GM18873 (cell line): ENCODE results near the gene PRMT6.
"Not testable (repeated sequence)": the region's sequence is repeated elsewhere in the genome, so short reads cannot be mapped to it uniquely, and the experiment has no call there.

ENCODE experiments used
- ATAC-seq: cut with Tn5 transposase; IDR thresholded peaks from one replicate; pipeline ENCODE4 v1.9.1; 2021; ENCODE audit warnings: mild to moderate bottlenecking, moderate library complexity, moderate number of reproducible peaks; ENCODE audit not compliant: unreplicated experiment, low FRiP score

The PRMT6 gene

GRCh38 chr1:107056426-107057196, at the start of gene PRMT6:
Gene PRMT6 (plus strand): TSS chr1:107056674. CDS start chr1:107056716, 42 bp downstream.
- ATAC-seq = peak; percentile 91

GRCh38 chr1:107009281-107009680, 47.2 kb upstream of the PRMT6 start:
- no peak for ATAC-seq

GRCh38 chr1:107010582-107010981, 45.9 kb upstream of the PRMT6 start:
- no peak for ATAC-seq

GRCh38 chr1:107016376-107016978, 40.0 kb upstream of the PRMT6 start:
- ATAC-seq = no peak

- ATAC-seq = no peak
These were observed 38.0 kb upstream of the PRMT6 start for GRCh38 chr1:107018445-107018844.

- ATAC-seq = no peak
These were observed 37.3 kb upstream of the PRMT6 start for GRCh38 chr1:107019166-107019565.

- ATAC-seq = not testable (repeated sequence)
These were observed 17.6 kb upstream of the PRMT6 start for GRCh38 chr1:107038874-107039273.

- not testable (repeated sequence) for ATAC-seq
These were observed 11.9 kb upstream of the PRMT6 start for GRCh38 chr1:107044310-107045220.

- ATAC-seq = no peak
These were observed 8.9 kb upstream of the PRMT6 start for GRCh38 chr1:107047602-107048001.

GRCh38 chr1:107048241-107048640, 8.2 kb upstream of the PRMT6 start:
- no peak for ATAC-seq

- ATAC-seq = no peak
These were observed 5.2 kb upstream of the PRMT6 start for GRCh38 chr1:107051266-107051665.

GRCh38 chr1:107055919-107056425, 502 bp upstream of the PRMT6 start:
- ATAC-seq = not testable (repeated sequence)

GRCh38 chr1:107057197-107058133, 991 bp downstream of the PRMT6 start:
- ATAC-seq = peak; percentile 50

GRCh38 chr1:107058245-107059032, 2.0 kb downstream of the PRMT6 start:
- no peak for ATAC-seq

GRCh38 chr1:107061886-107062285, 5.4 kb downstream of the PRMT6 start:
- ATAC-seq = no peak

GRCh38 chr1:107073493-107073892, 17.0 kb downstream of the PRMT6 start:
- ATAC-seq = no peak

- ATAC-seq = no peak
These were observed 20.4 kb downstream of the PRMT6 start for GRCh38 chr1:107076841-107077240.

- no peak for ATAC-seq
These were observed 22.8 kb downstream of the PRMT6 start for GRCh38 chr1:107079249-107079648.

GRCh38 chr1:107081102-107081501, 24.6 kb downstream of the PRMT6 start:
- no peak for ATAC-seq
